ENCODE measurements around the gene KRT78.

Gene KRT78

GRCh38 chr12:52839436-52840105, 9.2 kb downstream of the KRT78 start:
- DNase-seq (ENCODE audit: low read depth in 2 of 2), result no peak

DNA sequence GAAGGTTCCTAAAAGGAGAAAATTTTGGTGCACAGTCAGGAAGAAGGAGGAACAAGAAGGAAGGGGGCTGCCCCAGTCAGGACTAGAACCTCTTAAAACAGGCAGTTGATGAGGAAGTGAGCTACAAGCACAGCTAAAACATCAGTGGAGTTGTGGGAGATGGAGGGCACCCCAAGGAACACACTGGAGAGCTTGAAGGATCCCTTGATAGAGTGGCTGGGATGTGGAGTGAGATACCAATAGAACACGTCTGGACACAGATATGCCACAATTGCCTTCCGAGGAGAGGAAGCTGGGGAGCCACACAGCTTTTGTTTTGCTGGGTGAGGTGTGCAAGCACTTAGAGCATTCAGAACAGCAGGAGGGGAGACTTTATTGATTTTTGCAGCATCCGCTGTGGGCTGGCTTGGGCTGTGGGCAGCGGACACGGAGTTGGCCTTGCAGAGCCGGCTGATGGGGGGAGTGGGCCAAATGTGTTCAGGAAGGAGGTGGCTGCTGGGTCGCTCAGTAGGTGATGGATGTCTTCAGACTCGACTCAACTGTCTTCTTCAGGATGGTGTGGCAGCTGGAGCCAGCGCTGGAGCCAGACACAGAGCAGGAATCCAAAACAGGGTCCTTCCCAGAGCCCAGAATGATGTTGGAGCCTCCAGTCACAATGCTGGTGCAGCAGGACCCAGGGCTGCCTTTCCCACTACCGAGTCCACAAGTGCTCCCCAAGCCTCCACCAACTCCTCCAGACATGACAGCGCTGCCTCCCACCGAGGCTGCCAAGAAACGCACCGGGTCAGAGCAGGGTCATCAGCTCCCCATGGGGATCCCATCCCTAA, 10.0 kb downstream of the KRT78 start:
- DNase-seq (ENCODE audit: low read depth in 2 of 2), result no peak

DNA sequence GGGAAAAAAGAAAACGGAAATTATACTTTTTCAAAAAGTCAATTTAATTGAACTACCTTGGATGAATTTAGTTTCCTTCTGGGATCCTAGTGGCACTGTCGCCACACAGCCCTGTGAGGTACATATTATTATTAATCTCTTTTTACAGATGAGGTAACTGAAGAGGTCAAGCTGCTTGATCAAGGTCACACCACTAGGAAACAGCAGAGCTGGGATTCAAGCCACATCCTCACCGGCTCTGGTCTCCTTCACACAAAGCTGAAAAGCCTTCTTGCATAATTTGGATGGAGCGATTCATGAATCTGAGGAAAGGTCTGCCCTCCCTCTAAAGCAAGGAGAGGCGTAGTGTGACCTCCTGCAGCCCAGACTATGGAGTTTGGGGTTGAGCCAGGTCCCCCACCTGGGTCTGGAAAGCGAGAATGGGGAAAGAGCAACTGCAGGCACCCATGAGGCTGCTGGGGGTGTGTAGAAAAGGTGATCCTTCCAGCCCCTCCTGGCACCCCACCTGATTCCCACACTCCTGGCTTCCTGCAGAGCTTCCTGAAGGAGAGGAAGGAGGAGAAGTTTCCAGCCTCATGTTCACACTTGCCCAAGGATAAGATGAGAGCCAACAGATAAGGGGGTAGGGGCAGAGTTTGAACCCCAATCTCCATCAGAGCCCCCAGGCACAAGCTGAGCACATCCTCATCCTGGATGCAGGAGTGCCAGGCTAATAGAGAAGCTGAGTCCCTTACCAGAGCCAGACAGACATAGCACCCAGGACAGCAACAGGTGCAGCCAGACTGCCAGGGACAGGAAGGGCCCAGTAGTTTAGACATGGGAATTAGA, 10.8 kb downstream of the KRT78 start:
- DNase-seq (ENCODE audit: low read depth in 2 of 2), result no peak

GRCh38 chr12:52837413-52837741, 11.4 kb downstream of the KRT78 start:
- no peak for DNase-seq (ENCODE audit: low read depth in 2 of 2)

DNA sequence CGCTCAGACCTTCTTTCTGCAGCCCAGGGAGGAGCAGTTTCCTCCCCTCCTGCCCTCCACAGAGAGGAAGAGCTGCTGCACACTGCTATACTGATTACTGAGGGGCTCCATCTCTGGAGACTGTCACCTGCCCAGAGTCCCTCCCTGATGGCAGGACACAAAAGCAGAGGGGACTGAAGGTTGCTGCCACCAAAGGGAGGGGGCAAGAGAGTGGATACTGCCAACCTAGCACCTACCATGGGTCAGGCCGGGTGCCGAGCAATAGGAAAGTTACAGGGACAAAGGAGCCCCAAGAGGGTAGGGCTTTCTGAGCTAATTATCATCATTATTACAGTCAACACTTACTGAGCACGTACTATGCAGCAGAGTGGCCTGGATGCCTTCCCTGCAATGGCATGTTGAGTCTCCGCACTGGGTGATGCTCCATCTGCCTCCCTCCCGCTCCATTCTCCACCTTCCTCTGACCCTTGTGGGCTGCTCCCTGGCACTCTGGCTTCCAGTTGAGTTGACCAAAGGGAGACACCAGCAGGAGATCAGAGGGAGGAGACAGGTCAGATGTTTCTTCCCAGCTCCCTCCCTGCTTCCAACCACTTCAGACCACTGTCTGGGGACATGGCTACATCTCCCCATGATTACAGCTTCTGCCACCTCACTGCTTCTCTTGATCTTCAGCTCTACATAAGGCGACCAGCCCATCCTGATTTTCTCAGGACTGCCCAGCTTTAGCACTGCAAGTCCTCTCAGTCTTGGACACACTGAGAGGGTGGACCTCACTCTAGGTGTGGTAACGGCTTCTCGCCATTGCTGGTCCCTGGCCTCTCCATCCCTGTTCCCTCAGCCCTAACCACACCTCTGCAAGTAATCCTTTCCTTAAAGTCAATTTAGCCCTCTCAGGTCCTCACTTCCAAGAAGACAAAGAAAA, 12.0 kb downstream of the KRT78 start:
- no peak for DNase-seq (ENCODE audit: low read depth in 2 of 2)

DNA sequence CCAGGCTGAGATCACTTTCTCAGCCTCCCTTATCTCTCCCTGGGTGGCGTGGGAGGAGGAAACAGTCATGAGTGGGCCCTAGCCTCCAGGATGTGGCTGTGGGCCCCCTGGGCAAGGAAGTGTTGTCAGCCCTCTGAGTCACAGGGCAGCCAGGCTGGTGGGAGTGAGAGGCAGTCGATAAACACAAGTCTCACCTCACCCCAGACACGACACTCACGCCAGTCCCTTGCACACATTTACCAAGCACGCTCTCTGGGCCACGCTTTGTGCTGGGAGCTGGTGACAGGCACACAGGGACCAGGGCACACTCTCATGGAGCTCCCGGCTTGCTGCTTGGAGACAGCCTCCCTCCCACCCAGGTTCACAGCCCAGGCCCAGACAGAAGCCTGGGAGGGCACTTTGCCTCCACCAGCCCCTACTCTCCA, 12.7 kb downstream of the KRT78 start:
- DNase-seq (ENCODE audit: low read depth in 2 of 2), result peak; percentile 33 to 41

GRCh38 chr12:52835271-52836041, 13.3 kb downstream of the KRT78 start:
- DNase-seq (ENCODE audit: low read depth in 2 of 2), result no peak

DNA sequence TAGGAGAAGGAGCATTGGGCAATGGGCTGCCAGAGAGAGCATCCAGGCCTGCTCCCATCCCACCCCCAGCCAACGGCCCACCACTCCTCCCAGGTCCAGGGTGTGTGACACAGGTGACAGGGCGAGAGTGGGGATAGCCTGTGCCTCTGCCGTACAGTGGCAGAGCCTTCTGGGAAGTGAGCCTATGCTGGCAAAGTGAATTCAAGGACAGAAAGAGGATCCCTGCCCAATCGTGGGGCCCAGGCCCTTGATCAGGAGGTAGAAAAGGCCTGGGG, 14.1 kb downstream of the KRT78 start:
- DNase-seq (ENCODE audit: low read depth in 2 of 2), result no peak

DNA sequence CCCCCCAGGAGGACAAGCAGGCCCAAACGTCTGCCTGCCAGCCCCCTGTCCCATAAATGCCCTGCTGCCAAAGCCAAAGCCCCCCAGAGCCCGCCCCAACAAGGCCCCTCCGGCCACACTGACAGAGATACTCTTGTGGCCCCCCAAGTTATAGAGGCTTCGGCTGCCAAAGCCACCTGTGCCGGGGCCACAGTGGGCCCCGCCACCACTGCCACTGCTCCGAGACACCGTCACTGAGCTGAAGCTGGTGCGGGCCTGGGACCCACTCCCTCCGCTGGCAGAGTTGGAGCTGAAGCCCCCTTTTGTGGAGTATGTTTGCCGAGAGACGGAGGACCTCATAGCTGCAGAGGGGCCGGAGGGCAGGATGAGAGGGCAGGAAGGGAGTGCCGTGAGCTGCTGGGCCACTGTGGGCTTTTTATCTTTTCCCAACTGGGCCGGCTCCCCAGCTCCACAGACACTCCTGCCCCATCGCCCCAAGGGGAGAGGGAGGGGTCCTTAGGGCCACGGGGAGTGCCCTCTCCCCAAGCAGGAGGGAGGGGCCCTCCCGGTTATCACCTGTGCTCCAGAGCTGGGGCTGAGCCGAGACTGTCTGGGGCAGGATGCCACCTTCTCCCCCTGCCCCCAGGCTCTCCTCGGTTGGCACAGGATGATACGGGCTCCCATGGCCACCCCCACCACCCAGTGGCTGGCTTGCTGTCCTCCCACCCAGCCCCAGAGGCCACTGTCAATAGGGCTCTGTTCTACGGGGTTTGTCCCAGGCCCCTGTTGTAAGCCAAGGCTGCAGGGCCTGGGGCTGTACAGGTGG, 14.7 kb downstream of the KRT78 start, which contains the start of gene KRT79:
TSS of gene KRT79 (minus strand) at position 390 of the 805 bp plus-strand sequence. CDS start at position 339, 51 bp downstream.
- no peak for DNase-seq (ENCODE audit: low read depth in 2 of 2)

GRCh38 chr12:52832985-52833905, 15.5 kb downstream of the KRT78 start:
- DNase-seq (ENCODE audit: low read depth in 2 of 2), result no peak

GRCh38 chr12:52832451-52832850, 16.3 kb downstream of the KRT78 start:
- no peak for DNase-seq (ENCODE audit: low read depth in 2 of 2)

DNA sequence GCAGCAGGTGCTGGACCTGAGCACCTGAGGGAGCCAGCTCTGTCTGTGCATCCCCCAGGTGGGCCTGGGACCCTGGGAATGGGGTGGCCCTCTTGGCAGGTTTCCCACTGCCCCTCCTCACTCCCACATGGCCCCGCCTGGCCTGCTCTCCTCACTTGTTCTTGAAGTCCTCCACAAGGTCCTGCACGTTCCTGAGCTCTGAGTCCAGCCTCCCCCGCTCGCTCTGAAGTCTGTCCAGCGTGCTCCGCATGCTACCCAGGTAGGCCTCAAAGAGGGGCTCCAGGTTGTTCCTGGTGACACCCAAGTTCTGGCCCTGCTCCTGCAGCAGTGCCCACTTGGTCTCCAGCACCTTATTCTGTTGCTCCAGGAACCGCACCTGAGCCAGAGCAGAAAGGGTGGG, 17.5 kb downstream of the KRT78 start:
- DNase-seq (ENCODE audit: low read depth in 2 of 2), result no peak

GRCh38 chr12:52829986-52830770, 18.6 kb downstream of the KRT78 start:
- DNase-seq (ENCODE audit: low read depth in 2 of 2), result no peak

- no peak for DNase-seq (ENCODE audit: low read depth in 2 of 2)
Measured at GRCh38 chr12:52828591-52829021, 20.2 kb downstream of the KRT78 start.

- DNase-seq (ENCODE audit: low read depth in 2 of 2), result no peak
Measured at GRCh38 chr12:52828156-52828555, 20.6 kb downstream of the KRT78 start.

DNA sequence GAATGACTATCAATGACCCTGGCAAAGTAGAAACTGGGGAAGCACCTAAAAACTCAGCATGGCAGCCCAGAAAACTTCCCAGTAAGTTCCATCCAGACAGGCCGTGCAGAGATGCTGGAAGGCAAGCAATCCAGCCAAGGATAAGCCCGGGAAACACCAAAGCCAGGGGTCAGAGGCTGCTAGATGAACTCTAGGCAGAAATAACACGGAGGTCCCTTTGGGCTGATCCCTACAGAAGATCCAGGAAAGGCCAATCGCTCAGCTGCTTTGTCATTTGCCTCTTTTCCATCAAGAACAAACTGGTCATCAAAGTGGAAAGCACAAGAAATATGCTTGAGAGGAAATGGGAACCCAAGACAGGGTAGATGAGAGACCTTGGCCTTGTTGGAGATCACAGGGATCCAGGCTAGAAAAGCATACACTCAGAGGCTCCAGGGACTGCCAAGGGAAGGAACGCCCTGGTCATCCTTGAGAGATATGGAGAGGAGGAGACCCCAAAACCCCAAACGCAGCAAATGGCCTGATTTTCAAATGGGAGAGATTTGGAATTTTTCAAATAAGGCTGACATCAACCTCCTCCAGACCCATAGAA, 21.2 kb downstream of the KRT78 start:
- no peak for DNase-seq (ENCODE audit: low read depth in 2 of 2)
